ENCODE results near the gene MEDAG. TPM values are rescaled to one million over a fixed set of nuclear protein-coding genes. Genes with fewer than 3 reads are reported as not detected.
A peak's percentile ranks its signal among the peaks of the same experiment; 100 is the strongest.

The MEDAG gene
- total RNA-seq, 1 donor from 2014 or later: not detected

DNA sequence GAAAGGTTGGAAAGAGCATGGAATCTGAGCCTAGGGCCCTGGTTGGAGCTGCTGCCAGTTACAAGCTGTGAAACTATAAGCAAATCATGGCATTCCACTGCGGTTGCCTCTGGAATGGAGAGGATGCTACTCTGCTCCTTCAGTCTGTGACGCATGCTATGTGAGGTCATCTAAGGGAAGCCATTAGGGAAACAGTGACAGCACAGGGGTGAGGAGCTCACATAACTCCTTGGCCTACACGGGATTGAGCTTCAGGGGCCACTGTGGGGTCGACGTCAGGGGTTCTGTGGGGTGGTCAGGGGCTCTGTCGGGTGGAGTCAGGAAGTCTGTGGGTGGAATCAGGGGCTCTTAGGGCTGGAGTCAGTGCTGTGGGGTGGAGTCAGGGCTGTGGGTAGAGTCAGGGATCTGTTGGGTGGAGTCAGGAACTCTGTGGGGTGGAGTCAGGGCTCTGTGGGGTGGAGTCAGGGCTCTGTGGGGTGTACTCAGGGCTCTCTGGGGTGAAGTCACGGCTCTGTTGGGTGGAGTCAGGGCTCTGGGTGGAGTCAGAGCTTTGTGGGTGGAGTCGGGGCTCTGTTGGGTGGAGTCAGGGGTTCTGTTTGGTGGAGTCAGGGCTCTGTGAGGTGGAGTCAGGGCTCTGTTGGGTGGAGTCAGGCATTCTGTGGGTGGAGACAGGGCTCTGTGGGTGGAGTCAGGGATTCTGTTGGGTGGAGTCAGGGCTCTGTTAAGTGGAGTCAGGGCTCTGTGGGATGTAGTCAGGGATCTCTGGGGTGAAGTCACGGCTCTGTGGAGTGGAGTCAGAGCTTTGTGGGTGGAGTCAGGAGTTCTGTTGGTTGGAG lies 35.8 kb upstream of the MEDAG start:
- Histone ChIP-seq H3K79me2 (ENCODE audit: low read depth) (no peaks in the 10 kb centered on the region), H3K4me3 (no peak overlapping the region), H3F3A (ENCODE audit: low read depth) (peaks cover 16% of the 10 kb centered on the region), H3K9me3 (ENCODE audit: low read depth) (no peaks in the 10 kb centered on the region), H3K9ac (no peak overlapping the region), H2AFZ (replicated peaks) (no peak overlapping the region), H3K36me3 (no peaks in the 10 kb centered on the region), H3K4me1 (peaks cover 19% of the 10 kb centered on the region), H3K27ac (no peak overlapping the region), H3K4me2 (no peak overlapping the region), H4K20me1 (ENCODE audit: low read depth) (no peaks in the 10 kb centered on the region), H3K27me3 (no peaks in the 10 kb centered on the region)
- H3K36me3 Mint-ChIP-seq: no peaks in the 10 kb centered on the region
- no peaks in the 10 kb centered on the region for H3K9me3 Mint-ChIP-seq
- DNase-seq (ENCODE audit: low spot score): peak; percentile 11
- peak overlapping the region; percentile 14 for H3K4me3 Mint-ChIP-seq
- TF ChIP-seq EZH2phosphoT487 (IDR thresholded peaks at IDR 0.05) (no peak), CTCF (IDR thresholded peaks at IDR 0.05) (no peak), EZH2 (IDR thresholded peaks at IDR 0.05) (no peak)
- H3K4me1 Mint-ChIP-seq: peaks cover 70% of the 10 kb centered on the region
- H3K27ac Mint-ChIP-seq: peak overlapping the region; percentile 90
- peaks cover 8% of the 10 kb centered on the region for H3K27me3 Mint-ChIP-seq (ENCODE audit: insufficient read depth, low read depth)

DNA sequence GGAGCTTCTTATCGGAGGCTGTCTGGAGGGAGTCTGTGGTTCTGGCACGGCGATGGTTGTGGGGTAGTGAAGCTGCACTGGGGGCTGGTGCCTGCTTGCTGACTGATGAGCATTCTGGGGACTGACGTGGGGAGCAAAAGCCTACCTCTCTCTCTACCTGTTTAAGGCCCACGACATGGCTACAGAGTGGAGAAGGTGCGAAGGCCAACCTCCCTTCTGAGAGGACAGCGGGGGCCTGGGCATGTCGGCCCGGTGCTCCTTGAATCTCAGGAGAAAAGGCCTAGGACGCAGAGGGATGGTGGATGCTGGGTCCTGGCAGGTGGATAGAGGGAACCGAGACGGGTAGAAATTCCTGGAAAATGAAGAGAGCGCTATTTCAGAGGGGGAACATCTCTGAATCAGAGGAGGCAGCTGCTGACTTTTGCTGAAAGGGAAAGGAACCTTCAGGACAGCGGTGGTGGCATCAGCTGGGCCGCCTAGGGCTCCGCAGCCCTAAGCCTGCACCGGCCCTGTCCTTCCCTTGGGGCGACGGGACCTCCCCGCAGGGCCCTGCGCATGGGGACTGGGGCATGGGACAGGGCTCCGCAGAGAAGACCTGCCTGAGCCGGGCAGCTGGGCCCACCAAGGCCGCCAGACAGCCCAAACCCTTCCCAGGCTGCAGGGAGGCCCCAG lies 35.0 kb upstream of the MEDAG start:
- Mint-ChIP-seq H3K4me3 (peak overlapping the region; percentile 14), H3K4me1 (peaks cover 69% of the 10 kb centered on the region), H3K27me3 (ENCODE audit: insufficient read depth, low read depth) (peaks cover 12% of the 10 kb centered on the region), H3K36me3 (no peaks in the 10 kb centered on the region), H3K27ac (peak overlapping the region; percentile 99), H3K9me3 (no peaks in the 10 kb centered on the region)
- Histone ChIP-seq H3K36me3 (no peaks in the 10 kb centered on the region), H3K27ac (no peak overlapping the region), H3F3A (ENCODE audit: low read depth) (peaks cover 16% of the 10 kb centered on the region), H3K9me3 (ENCODE audit: low read depth) (no peaks in the 10 kb centered on the region), H3K27me3 (no peaks in the 10 kb centered on the region), H3K4me3 (no peak overlapping the region), H3K79me2 (ENCODE audit: low read depth) (no peaks in the 10 kb centered on the region), H3K4me2 (no peak overlapping the region), H3K9ac (no peak overlapping the region), H3K4me1 (peaks cover 19% of the 10 kb centered on the region), H4K20me1 (ENCODE audit: low read depth) (no peaks in the 10 kb centered on the region), H2AFZ (replicated peaks) (no peak overlapping the region)
- TF ChIP-seq EZH2 (IDR thresholded peaks at IDR 0.05) (no peak), CTCF (IDR thresholded peaks at IDR 0.05) (no peak)
- DNase-seq (ENCODE audit: low spot score): no peak

DNA sequence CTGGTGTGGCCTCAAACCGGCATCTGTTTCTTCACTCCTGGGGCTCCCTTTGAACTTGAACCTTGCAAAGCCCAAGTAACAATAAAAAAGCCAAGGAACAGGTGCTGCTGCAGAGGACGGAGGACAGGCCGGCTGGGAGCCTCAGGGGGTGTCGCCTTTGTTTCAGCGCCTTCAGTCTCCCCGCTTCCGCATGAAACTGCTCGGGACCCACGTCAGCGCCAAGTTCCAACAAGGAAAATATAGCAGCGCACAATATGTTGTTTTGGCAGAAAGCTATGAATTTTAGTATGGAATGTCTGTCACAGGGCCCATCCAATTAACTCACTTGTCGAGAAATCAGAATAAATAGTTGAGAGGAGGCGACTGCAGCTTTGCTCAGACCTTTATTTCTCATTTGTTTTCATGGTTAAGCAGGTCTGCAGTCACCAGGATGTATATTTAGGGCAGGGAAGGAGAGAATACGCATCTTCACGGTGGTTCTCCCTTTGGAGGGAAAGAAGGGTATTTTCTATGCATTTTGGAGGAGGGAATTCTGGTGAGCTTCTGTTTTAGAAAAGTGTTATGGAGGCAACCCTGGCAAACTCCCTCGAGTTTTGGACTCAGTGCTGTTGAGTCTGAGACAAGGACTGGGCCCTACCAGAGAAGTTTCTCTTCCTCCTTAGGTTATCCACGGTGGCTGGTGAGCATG lies 34.3 kb upstream of the MEDAG start:
- peaks cover 73% of the 10 kb centered on the region for H3K4me1 Mint-ChIP-seq

More for the DNA sequence above, 34.3 kb upstream of the MEDAG start:
- Histone ChIP-seq H3F3A (ENCODE audit: low read depth) (peaks cover 16% of the 10 kb centered on the region), H3K4me1 (peaks cover 19% of the 10 kb centered on the region), H3K36me3 (no peaks in the 10 kb centered on the region), H3K27me3 (no peaks in the 10 kb centered on the region), H2AFZ (replicated peaks) (no peak overlapping the region), H4K20me1 (ENCODE audit: low read depth) (no peaks in the 10 kb centered on the region), H3K79me2 (ENCODE audit: low read depth) (no peaks in the 10 kb centered on the region), H3K27ac (no peak overlapping the region), H3K4me2 (no peak overlapping the region), H3K9ac (no peak overlapping the region), H3K4me3 (no peak overlapping the region), H3K9me3 (ENCODE audit: low read depth) (no peaks in the 10 kb centered on the region)
- TF ChIP-seq EZH2 (IDR thresholded peaks at IDR 0.05): no peak
- TF ChIP-seq CTCF (IDR thresholded peaks at IDR 0.05): no peak
- no peak for TF ChIP-seq EZH2phosphoT487 (IDR thresholded peaks at IDR 0.05)
- Mint-ChIP-seq H3K27ac (peak overlapping the region; percentile 99), H3K27me3 (ENCODE audit: insufficient read depth, low read depth) (peaks cover 10% of the 10 kb centered on the region), H3K4me3 (peak overlapping the region; percentile 33), H3K9me3 (no peaks in the 10 kb centered on the region), H3K36me3 (no peaks in the 10 kb centered on the region)
- no peak for DNase-seq (ENCODE audit: low spot score)
